HEK293 (cell line): Measurements from ENCODE around the gene BTBD6.

ENCODE experiments used
- GLIS1 ChIP-seq: fragments of 450-650 bp; formaldehyde crosslinking; IDR thresholded peaks from 2 replicates; pipeline ENCODE4 v1.5.1; 2016; ENCODE audit warnings: missing biosample characterization, missing genetic modification characterization
- REST ChIP-seq: fragments of 450-650 bp; formaldehyde crosslinking; IDR thresholded peaks from 2 replicates; pipeline ENCODE4 v1.5.1; 2016; ENCODE audit warnings: missing biosample characterization, missing genetic modification characterization
- SCRT2 ChIP-seq: fragments of 450-650 bp; formaldehyde crosslinking; IDR thresholded peaks from 2 replicates; pipeline ENCODE4 v1.5.1; 2016; ENCODE audit warnings: missing biosample characterization, missing genetic modification characterization
- SP2 ChIP-seq: fragments of 450-650 bp; formaldehyde crosslinking; IDR thresholded peaks from 2 replicates; pipeline ENCODE4 v1.5.1; 2016; ENCODE audit warnings: missing biosample characterization, missing genetic modification characterization
- TSHZ1 ChIP-seq: fragments of 450-650 bp; formaldehyde crosslinking; IDR thresholded peaks from 2 replicates; pipeline ENCODE4 v1.5.1; 2016; ENCODE audit warnings: missing biosample characterization, missing genetic modification characterization, borderline replicate concordance
- ZNF114 ChIP-seq: fragments of 450-650 bp; formaldehyde crosslinking; IDR thresholded peaks from 2 replicates; pipeline ENCODE4 v1.5.0; 2017; ENCODE audit warnings: missing biosample characterization, missing genetic modification characterization
- ZNF140 ChIP-seq: fragments of 450-650 bp; formaldehyde crosslinking; IDR thresholded peaks from 2 replicates; pipeline ENCODE4 v1.5.1; 2016; ENCODE audit warnings: missing biosample characterization, missing genetic modification characterization
- ZNF169 ChIP-seq: fragments of 450-650 bp; formaldehyde crosslinking; IDR thresholded peaks from 2 replicates; pipeline ENCODE4 v1.5.1; 2016; ENCODE audit warnings: missing biosample characterization, missing genetic modification characterization
- ZNF184 ChIP-seq: fragments of 450-650 bp; IDR thresholded peaks from 2 replicates; pipeline ENCODE4 v1.5.1; 2018; ENCODE audit warnings: missing biosample characterization, mild to moderate bottlenecking, missing genetic modification characterization
- ZNF302 ChIP-seq: fragments of 450-650 bp; formaldehyde crosslinking; IDR thresholded peaks from 2 replicates; pipeline ENCODE4 v1.5.1; 2016; ENCODE audit warnings: missing biosample characterization, missing genetic modification characterization, low read depth
- ZNF37A ChIP-seq: fragments of 450-650 bp; IDR thresholded peaks from 2 replicates; pipeline ENCODE4 v1.5.1; 2018; ENCODE audit warnings: missing biosample characterization, missing genetic modification characterization
- ZNF394 ChIP-seq: fragments of 450-650 bp; formaldehyde crosslinking; IDR thresholded peaks from 2 replicates; pipeline ENCODE4 v1.5.1; 2016; ENCODE audit warnings: missing biosample characterization, missing genetic modification characterization, mild to moderate bottlenecking, moderate library complexity, borderline replicate concordance
- ZNF404 ChIP-seq: fragments of 450-650 bp; formaldehyde crosslinking; IDR thresholded peaks from 2 replicates; pipeline ENCODE4 v1.5.1; 2017; ENCODE audit warnings: missing biosample characterization, missing genetic modification characterization
- ZNF423 ChIP-seq: fragments of 450-650 bp; formaldehyde crosslinking; IDR thresholded peaks from 2 replicates; pipeline ENCODE4 v1.5.1; 2016; ENCODE audit warnings: missing biosample characterization, missing genetic modification characterization
- ZNF488 ChIP-seq: fragments of 450-650 bp; formaldehyde crosslinking; IDR thresholded peaks from 2 replicates; pipeline ENCODE4 v1.5.1; 2016; ENCODE audit warnings: missing biosample characterization, missing genetic modification characterization
- ZNF501 ChIP-seq: fragments of 450-650 bp; formaldehyde crosslinking; IDR thresholded peaks from 2 replicates; pipeline ENCODE4 v1.5.1; 2016; ENCODE audit warnings: missing biosample characterization, missing genetic modification characterization
- ZNF561 ChIP-seq: fragments of 450-650 bp; IDR thresholded peaks from 2 replicates; pipeline ENCODE4 v1.5.1; 2018; ENCODE audit warnings: missing biosample characterization, missing genetic modification characterization, borderline replicate concordance
- ZNF571 ChIP-seq: fragments of 450-650 bp; formaldehyde crosslinking; IDR thresholded peaks from 2 replicates; pipeline ENCODE4 v1.5.0; 2017; ENCODE audit warnings: missing biosample characterization, missing genetic modification characterization
- ZNF626 ChIP-seq: fragments of 450-650 bp; sonication (Bioruptor Pico); formaldehyde crosslinking; IDR thresholded peaks from 2 replicates; pipeline ENCODE4 v1.5.1; 2018; ENCODE audit warnings: missing biosample characterization, missing genetic modification characterization, inconsistent platforms
- ZNF664 ChIP-seq: fragments of 450-650 bp; formaldehyde crosslinking; IDR thresholded peaks from 2 replicates; pipeline ENCODE4 v1.5.1; 2016; ENCODE audit warnings: missing biosample characterization, missing genetic modification characterization
- ZNF837 ChIP-seq: fragments of 450-650 bp; formaldehyde crosslinking; IDR thresholded peaks from 2 replicates; pipeline ENCODE4 v1.5.1; 2016; ENCODE audit warnings: missing biosample characterization, missing genetic modification characterization
- ZSCAN23 ChIP-seq: fragments of 450-650 bp; formaldehyde crosslinking; IDR thresholded peaks from 2 replicates; pipeline ENCODE4 v1.5.1; 2016; ENCODE audit warnings: missing biosample characterization, missing genetic modification characterization
- ZSCAN30 ChIP-seq: fragments of 450-650 bp; IDR thresholded peaks from 2 replicates; pipeline ENCODE4 v1.5.1; 2018; ENCODE audit warnings: missing biosample characterization, mild to moderate bottlenecking, missing genetic modification characterization, moderate library complexity
- TF ChIP-seq, protein P1 (sequence below): fragments of 450-650 bp; formaldehyde crosslinking; IDR thresholded peaks from 2 replicates; pipeline ENCODE4 v1.5.1; 2016; ENCODE audit warnings: missing biosample characterization, missing genetic modification characterization
- TF ChIP-seq, protein P2 (sequence below): fragments of 450-650 bp; formaldehyde crosslinking; IDR thresholded peaks from 2 replicates; pipeline ENCODE4 v1.5.1; 2016; ENCODE audit warnings: missing biosample characterization, missing genetic modification characterization
- TF ChIP-seq, protein P3 (sequence below): fragments of 450-650 bp; IDR thresholded peaks from 2 replicates; pipeline ENCODE4 v1.5.1; 2018; ENCODE audit warnings: missing biosample characterization, mild to moderate bottlenecking, missing genetic modification characterization

Gene BTBD6

GRCh38 chr14:105203057-105203531, 45.2 kb upstream of the BTBD6 start (continued):
- TF ChIP-seq ZNF37A (tag by site-specific recombination) (no peak), ZSCAN30 (tag by site-specific recombination) (peak; percentile 75), SP2 (tag by site-specific recombination) (peak; percentile 17; the same call in 1 of the 2 replicates), ZNF837 (tag by site-specific recombination) (no peak), ZNF394 (tag by site-specific recombination) (no peak), REST (tag by site-specific recombination) (no peak), ZNF571 (tag by site-specific recombination) (no peak), ZSCAN23 (tag by site-specific recombination) (no peak), ZNF404 (no peak), ZNF488 (no peak), ZNF626 (tag by site-specific recombination) (no peak), TSHZ1 (tag by site-specific recombination) (no peak), ZNF114 (tag by site-specific recombination) (no peak), ZNF302 (tag by site-specific recombination) (no peak), ZNF140 (tag by site-specific recombination) (no peak), SCRT2 (tag by site-specific recombination) (no peak), ZNF184 (tag by site-specific recombination) (no peak), ZNF501 (tag by site-specific recombination) (no peak), ZNF664 (tag by site-specific recombination) (no peak), GLIS1 (tag by site-specific recombination) (peak; percentile 90), ZNF169 (tag by site-specific recombination) (no peak), ZNF423 (tag by site-specific recombination) (peak; percentile 65; the same call in 1 of the 2 replicates), ZNF561 (tag by site-specific recombination) (no peak)
- TF ChIP-seq, protein P1, sequence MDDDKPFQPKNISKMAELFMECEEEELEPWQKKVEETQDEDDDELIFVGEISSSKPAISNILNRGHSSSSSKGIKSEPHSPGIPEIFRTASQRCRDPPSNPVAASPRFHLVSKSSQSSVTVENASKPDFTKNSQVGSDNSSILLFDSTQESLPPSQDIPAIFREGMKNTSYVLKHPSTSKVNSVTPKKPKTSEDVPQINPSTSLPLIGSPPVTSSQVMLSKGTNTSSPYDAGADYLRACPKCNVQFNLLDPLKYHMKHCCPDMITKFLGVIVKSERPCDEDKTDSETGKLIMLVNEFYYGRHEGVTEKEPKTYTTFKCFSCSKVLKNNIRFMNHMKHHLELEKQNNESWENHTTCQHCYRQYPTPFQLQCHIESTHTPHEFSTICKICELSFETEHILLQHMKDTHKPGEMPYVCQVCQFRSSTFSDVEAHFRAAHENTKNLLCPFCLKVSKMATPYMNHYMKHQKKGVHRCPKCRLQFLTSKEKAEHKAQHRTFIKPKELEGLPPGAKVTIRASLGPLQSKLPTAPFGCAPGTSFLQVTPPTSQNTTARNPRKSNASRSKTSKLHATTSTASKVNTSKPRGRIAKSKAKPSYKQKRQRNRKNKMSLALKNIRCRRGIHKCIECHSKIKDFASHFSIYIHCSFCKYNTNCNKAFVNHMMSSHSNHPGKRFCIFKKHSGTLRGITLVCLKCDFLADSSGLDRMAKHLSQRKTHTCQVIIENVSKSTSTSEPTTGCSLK (tag by site-specific recombination), result no peak
- TF ChIP-seq, protein P2, sequence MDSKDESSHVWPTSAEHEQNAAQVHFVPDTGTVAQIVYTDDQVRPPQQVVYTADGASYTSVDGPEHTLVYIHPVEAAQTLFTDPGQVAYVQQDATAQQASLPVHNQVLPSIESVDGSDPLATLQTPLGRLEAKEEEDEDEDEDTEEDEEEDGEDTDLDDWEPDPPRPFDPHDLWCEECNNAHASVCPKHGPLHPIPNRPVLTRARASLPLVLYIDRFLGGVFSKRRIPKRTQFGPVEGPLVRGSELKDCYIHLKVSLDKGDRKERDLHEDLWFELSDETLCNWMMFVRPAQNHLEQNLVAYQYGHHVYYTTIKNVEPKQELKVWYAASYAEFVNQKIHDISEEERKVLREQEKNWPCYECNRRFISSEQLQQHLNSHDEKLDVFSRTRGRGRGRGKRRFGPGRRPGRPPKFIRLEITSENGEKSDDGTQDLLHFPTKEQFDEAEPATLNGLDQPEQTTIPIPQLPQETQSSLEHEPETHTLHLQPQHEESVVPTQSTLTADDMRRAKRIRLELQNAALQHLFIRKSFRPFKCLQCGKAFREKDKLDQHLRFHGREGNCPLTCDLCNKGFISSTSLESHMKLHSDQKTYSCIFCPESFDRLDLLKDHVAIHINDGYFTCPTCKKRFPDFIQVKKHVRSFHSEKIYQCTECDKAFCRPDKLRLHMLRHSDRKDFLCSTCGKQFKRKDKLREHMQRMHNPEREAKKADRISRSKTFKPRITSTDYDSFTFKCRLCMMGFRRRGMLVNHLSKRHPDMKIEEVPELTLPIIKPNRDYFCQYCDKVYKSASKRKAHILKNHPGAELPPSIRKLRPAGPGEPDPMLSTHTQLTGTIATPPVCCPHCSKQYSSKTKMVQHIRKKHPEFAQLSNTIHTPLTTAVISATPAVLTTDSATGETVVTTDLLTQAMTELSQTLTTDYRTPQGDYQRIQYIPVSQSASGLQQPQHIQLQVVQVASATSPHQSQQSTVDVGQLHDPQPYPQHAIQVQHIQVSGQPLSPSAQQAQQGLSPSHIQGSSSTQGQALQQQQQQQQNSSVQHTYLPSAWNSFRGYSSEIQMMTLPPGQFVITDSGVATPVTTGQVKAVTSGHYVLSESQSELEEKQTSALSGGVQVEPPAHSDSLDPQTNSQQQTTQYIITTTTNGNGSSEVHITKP (tag by site-specific recombination), result no peak
- TF ChIP-seq, protein P3, sequence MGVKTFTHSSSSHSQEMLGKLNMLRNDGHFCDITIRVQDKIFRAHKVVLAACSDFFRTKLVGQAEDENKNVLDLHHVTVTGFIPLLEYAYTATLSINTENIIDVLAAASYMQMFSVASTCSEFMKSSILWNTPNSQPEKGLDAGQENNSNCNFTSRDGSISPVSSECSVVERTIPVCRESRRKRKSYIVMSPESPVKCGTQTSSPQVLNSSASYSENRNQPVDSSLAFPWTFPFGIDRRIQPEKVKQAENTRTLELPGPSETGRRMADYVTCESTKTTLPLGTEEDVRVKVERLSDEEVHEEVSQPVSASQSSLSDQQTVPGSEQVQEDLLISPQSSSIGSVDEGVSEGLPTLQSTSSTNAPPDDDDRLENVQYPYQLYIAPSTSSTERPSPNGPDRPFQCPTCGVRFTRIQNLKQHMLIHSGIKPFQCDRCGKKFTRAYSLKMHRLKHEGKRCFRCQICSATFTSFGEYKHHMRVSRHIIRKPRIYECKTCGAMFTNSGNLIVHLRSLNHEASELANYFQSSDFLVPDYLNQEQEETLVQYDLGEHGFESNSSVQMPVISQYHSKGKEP (tag by site-specific recombination), result no peak
